CD4-positive, alpha-beta T cell (primary cell): ENCODE data around the gene TM4SF1. TPM values are rescaled to one million over a fixed set of nuclear protein-coding genes. Genes with fewer than 3 reads are reported as not detected.

Source experiments
- ATAC-seq: fragments of 200-7000 bp; cut with Tn5 transposase; one replicate; pipeline ENCODE4 v1.10.0; 2022; ENCODE audit warnings: mild to moderate bottlenecking; ENCODE audit not compliant: poor library complexity
- CTCF ChIA-PET: fragments of 350-600 bp; sonication (Branson Sonifier 250); formaldehyde crosslinking; loops from one replicate; lab custom pipeline; 2021; ENCODE audit warnings: antibody characterized with exemption, inconsistent platforms; lab: Charles Lee
- POLR2A ChIA-PET: fragments of 350-600 bp; sonication (Branson Sonifier 250); formaldehyde crosslinking; loops from one replicate; lab custom pipeline; 2021; ENCODE audit warnings: antibody characterized with exemption, inconsistent platforms; lab: Charles Lee
- DNase-seq, 14 experiments: peaks; one replicate each; pipeline ENCODE4 v3.0.0-alpha.2; 2013 to 2020; ENCODE audit warnings: mixed read lengths in 2 of 14
- H3K27ac ChIP-seq, 2 donors: one replicate each; pipeline versions ENCODE4 v1.5.1 to v1.7.0; 2013; ENCODE audit warnings: low read length in 2 of 2, low read depth in 1 of 2, mild to moderate bottlenecking in 1 of 2
- H3K27me3 ChIP-seq, 2 experiments: 1 replicate in 1 of 2; 2 replicates in 1 of 2; pipeline versions ENCODE4 v1.6.1 to v1.7.0; 2013; ENCODE audit warnings: low read length in 2 of 2, control low read depth in 1 of 2, mild to moderate bottlenecking in 1 of 2, moderate library complexity in 1 of 2; ENCODE audit not compliant: insufficient read depth in 2 of 2, control insufficient read depth in 1 of 2
- H3K36me3 ChIP-seq: one replicate; pipeline ENCODE4 v1.6.1; 2013; ENCODE audit warnings: low read length, control low read depth; ENCODE audit not compliant: insufficient read depth
- H3K4me1 ChIP-seq: one replicate; pipeline ENCODE4 v1.6.1; 2013; ENCODE audit warnings: low read length, control low read depth; ENCODE audit not compliant: insufficient read depth
- H3K4me3 ChIP-seq: one replicate; pipeline ENCODE4 v1.5.1; 2013; ENCODE audit warnings: mild to moderate bottlenecking, low read length, moderate library complexity
- H3K9me3 ChIP-seq, 2 experiments: 1 replicate in 1 of 2; 2 replicates in 1 of 2; pipeline versions ENCODE4 v1.6.1 to v1.7.0; 2013; ENCODE audit warnings: low read length in 2 of 2, mild to moderate bottlenecking in 2 of 2, control low read depth in 1 of 2, moderate library complexity in 1 of 2; ENCODE audit not compliant: control insufficient read depth in 1 of 2, insufficient read depth in 1 of 2
- H3K27ac Mint-ChIP-seq: one replicate; pipeline ENCODE4 v1.8.0; 2020; ENCODE audit warnings: mixed read lengths
- H3K27me3 Mint-ChIP-seq: one replicate; pipeline ENCODE4 v1.8.0; 2021; ENCODE audit warnings: mixed read lengths
- H3K36me3 Mint-ChIP-seq: one replicate; pipeline ENCODE4 v1.8.0; 2021; ENCODE audit warnings: low read depth, mixed read lengths
- H3K4me1 Mint-ChIP-seq: one replicate; pipeline ENCODE4 v1.8.0; 2021; ENCODE audit warnings: low read depth, mixed read lengths
- H3K4me3 Mint-ChIP-seq: one replicate; pipeline ENCODE4 v1.8.0; 2020; ENCODE audit warnings: mild to moderate bottlenecking, mixed read lengths
- H3K9me3 Mint-ChIP-seq: one replicate; pipeline ENCODE4 v1.8.0; 2020; ENCODE audit warnings: mixed read lengths
- intact Hi-C, 2 experiments: fragments of 100-400 bp; cut with DNase I in 1 of 2; cut with micrococcal nuclease in 1 of 2; formaldehyde crosslinking; loops; one replicate each; pipeline versions ENCODE4 v1.15.1 to v1.9.0; 2023 to 2025; cut with DNase I, micrococcal nuclease
- total RNA-seq, 174 experiments: library from RNA in 2 of 174; stranded (reverse) in 2 of 174; gene quantifications; one replicate each; pipeline ENCODE4 v1.2.3 and lab custom pipeline; 2021 to 2026
- TF ChIP-seq, protein P1 (sequence below): fragments of 200-600 bp; IDR thresholded peaks from one replicate; pipeline ENCODE4 v1.8.0; 2022; ENCODE audit warnings: antibody characterized with exemption, mild to moderate bottlenecking

Gene TM4SF1
- total RNA-seq, 2 experiments from 2014 or later, result not detected

- H3K27ac Mint-ChIP-seq, result no peak overlapping the region
- TF ChIP-seq, protein P1, sequence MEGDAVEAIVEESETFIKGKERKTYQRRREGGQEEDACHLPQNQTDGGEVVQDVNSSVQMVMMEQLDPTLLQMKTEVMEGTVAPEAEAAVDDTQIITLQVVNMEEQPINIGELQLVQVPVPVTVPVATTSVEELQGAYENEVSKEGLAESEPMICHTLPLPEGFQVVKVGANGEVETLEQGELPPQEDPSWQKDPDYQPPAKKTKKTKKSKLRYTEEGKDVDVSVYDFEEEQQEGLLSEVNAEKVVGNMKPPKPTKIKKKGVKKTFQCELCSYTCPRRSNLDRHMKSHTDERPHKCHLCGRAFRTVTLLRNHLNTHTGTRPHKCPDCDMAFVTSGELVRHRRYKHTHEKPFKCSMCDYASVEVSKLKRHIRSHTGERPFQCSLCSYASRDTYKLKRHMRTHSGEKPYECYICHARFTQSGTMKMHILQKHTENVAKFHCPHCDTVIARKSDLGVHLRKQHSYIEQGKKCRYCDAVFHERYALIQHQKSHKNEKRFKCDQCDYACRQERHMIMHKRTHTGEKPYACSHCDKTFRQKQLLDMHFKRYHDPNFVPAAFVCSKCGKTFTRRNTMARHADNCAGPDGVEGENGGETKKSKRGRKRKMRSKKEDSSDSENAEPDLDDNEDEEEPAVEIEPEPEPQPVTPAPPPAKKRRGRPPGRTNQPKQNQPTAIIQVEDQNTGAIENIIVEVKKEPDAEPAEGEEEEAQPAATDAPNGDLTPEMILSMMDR, result no peak
These were observed 44.3 kb upstream of the TM4SF1 start for GRCh38 chr3:149421764-149422163.

GRCh38 chr3:149419816-149420215 lies 42.4 kb upstream of the TM4SF1 start:
- no peaks in the 10 kb centered on the region for H3K36me3 Mint-ChIP-seq
- no peaks in the 10 kb centered on the region for H3K4me1 Mint-ChIP-seq
- intact Hi-C loops, result no loop called here
- CTCF ChIA-PET, result no interaction called here
- H3K4me3 Mint-ChIP-seq, result no peak overlapping the region
- no peaks in the 10 kb centered on the region for H3K4me1 ChIP-seq
- POLR2A ChIA-PET, result no interaction called here
- H3K36me3 ChIP-seq, result no peaks in the 10 kb centered on the region
- H3K27ac Mint-ChIP-seq, result no peak overlapping the region
- no peak overlapping the region for H3K4me3 ChIP-seq
- no peaks in the 10 kb centered on the region for H3K9me3 ChIP-seq
- TF ChIP-seq, protein P1, result no peak
- H3K27me3 ChIP-seq, result peaks cover 0 to under 1% of the 10 kb centered on the region in 2 experiments
- no peaks in the 10 kb centered on the region for H3K9me3 Mint-ChIP-seq
- no peak for ATAC-seq
- no peaks in the 10 kb centered on the region for H3K27me3 Mint-ChIP-seq
- H3K27ac ChIP-seq, result no peak overlapping the region
- no peak for DNase-seq

More at GRCh38 chr3:149421764-149422163, 44.3 kb upstream of the TM4SF1 start:
- Histone ChIP-seq H3K27me3 (peaks cover 3 to 8% of the 10 kb centered on the region in 2 experiments), H3K4me1 (no peaks in the 10 kb centered on the region), H3K9me3 (no peaks in the 10 kb centered on the region), H3K36me3 (no peaks in the 10 kb centered on the region), H3K4me3 (no peak overlapping the region), H3K27ac (no peak overlapping the region)
- Mint-ChIP-seq H3K9me3 (no peaks in the 10 kb centered on the region), H3K27me3 (no peaks in the 10 kb centered on the region), H3K4me1 (no peaks in the 10 kb centered on the region), H3K4me3 (no peak overlapping the region), H3K36me3 (no peaks in the 10 kb centered on the region)
- DNase-seq (no peak), ATAC-seq (no peak)
- CTCF ChIA-PET, result no interaction called here
- intact Hi-C loops, result no loop called here
- POLR2A ChIA-PET, result no interaction called here

- no peaks in the 10 kb centered on the region for H3K36me3 Mint-ChIP-seq
- H3K4me1 ChIP-seq, result no peaks in the 10 kb centered on the region
- POLR2A ChIA-PET, result no interaction called here
- no peaks in the 10 kb centered on the region for H3K36me3 ChIP-seq
- H3K9me3 ChIP-seq, result no peaks in the 10 kb centered on the region
- no peaks in the 10 kb centered on the region for H3K4me1 Mint-ChIP-seq
- intact Hi-C loops, result no loop called here
- H3K9me3 Mint-ChIP-seq, result no peaks in the 10 kb centered on the region
- ATAC-seq (no peak), DNase-seq (no peak)
- CTCF ChIA-PET, result no interaction called here
- H3K27ac Mint-ChIP-seq, result no peak overlapping the region
- no peak overlapping the region for H3K4me3 Mint-ChIP-seq
- H3K27me3 Mint-ChIP-seq, result no peaks in the 10 kb centered on the region
- TF ChIP-seq, protein P1, result no peak
- H3K27me3 ChIP-seq, result no peaks in the 10 kb centered on the region
- H3K27ac ChIP-seq, result no peak overlapping the region
- no peak overlapping the region for H3K4me3 ChIP-seq
These were observed 40.3 kb upstream of the TM4SF1 start for GRCh38 chr3:149417727-149418126.
